Activated B cell treated with CpG ODN at 0.5 μM for 24 hours (primary cell): ENCODE results near the gene ICA1. TPM values are rescaled to one million over a fixed set of nuclear protein-coding genes. Genes with fewer than 3 reads are reported as not detected.

Experiments
- ATAC-seq: fragments of 200-7000 bp; cut with Tn5 transposase; one replicate; pipeline ENCODE4 v1.10.0; 2021; ENCODE audit warnings: low read depth, mild to moderate bottlenecking, moderate library complexity
- CTCF ChIA-PET: fragments of 350-600 bp; sonication (Branson Sonifier 250); formaldehyde crosslinking; loops from one replicate; lab custom pipeline; 2021; ENCODE audit warnings: antibody characterized with exemption; lab: Charles Lee
- POLR2A ChIA-PET: fragments of 350-600 bp; sonication (Branson Sonifier 250); formaldehyde crosslinking; loops from one replicate; lab custom pipeline; 2021; ENCODE audit warnings: antibody characterized with exemption; lab: Charles Lee
- DNase-seq: peaks from one replicate; pipeline ENCODE4 v3.0.0; 2022
- H3K27ac Mint-ChIP-seq: one replicate; pipeline ENCODE4 v1.8.0; 2020; ENCODE audit warnings: mixed read lengths
- H3K27me3 Mint-ChIP-seq: one replicate; pipeline ENCODE4 v1.8.0; 2021; ENCODE audit warnings: mixed read lengths
- H3K36me3 Mint-ChIP-seq: one replicate; pipeline ENCODE4 v1.8.0; 2021; ENCODE audit warnings: low read depth, mixed read lengths
- H3K4me1 Mint-ChIP-seq: one replicate; pipeline ENCODE4 v1.8.0; 2021; ENCODE audit warnings: mixed read lengths
- H3K4me3 Mint-ChIP-seq: one replicate; pipeline ENCODE4 v1.8.0; 2020; ENCODE audit warnings: mild to moderate bottlenecking, mixed read lengths
- H3K9me3 Mint-ChIP-seq: one replicate; pipeline ENCODE4 v1.8.0; 2020; ENCODE audit warnings: mixed read lengths
- intact Hi-C: fragments of 100-400 bp; cut with micrococcal nuclease; formaldehyde crosslinking; loops from one replicate; pipeline ENCODE4 v1.15.1; 2024
- total RNA-seq: library from RNA; stranded (reverse); gene quantifications from 2 replicates; pipeline ENCODE4 v1.2.3, GENCODE V29; 2022
- TF ChIP-seq, protein P1 (sequence below): fragments of 200-600 bp; IDR thresholded peaks from one replicate; pipeline ENCODE4 v1.8.0; 2022; ENCODE audit warnings: antibody characterized with exemption, mild to moderate bottlenecking

ICA1 gene
- total RNA-seq, 1 donor from 2014 or later, result not detected

DNA sequence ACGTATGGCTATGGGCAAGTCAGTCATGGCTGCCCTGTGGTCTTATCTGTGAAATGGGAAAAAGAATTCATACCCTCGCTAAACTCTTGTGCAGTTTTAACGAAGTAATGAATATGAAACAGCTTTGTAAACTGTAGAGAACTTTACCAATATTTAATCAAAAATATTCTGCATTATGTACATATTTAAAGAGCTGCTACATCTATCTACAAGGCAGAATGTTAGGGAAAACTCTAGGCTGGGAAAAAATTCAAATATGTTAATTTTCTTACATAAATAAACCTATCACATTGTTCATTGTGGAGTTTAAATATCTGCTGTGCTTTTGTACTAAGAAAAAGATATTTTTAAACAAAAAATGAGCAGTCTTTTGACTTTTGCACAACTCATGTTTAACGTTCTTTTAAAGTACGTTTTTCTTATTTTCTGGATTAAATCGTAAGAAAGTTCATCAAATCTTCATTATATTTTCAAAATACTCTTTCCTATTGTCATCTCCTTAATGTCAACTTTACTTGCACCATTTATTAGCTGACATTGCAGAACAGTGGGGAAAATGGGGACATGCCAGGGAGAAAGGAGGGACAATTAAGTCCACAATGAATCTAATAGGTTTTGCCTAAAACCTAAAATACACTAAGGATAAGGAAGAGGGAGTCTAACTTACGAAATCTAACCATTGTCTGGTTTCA, 57.5 kb downstream of the ICA1 start:
- intact Hi-C loops, result no loop called here
- CTCF ChIA-PET, result interaction anchor here (1.5 kb wide), 1 partner anchor 523 kb away, joined by 3 read pairs; no protein-coding TSS in a partner anchor
- Mint-ChIP-seq H3K36me3 (no peaks in the 10 kb centered on the region), H3K27ac (no peak overlapping the region), H3K9me3 (no peaks in the 10 kb centered on the region), H3K27me3 (peaks cover 2% of the 10 kb centered on the region), H3K4me3 (no peak overlapping the region), H3K4me1 (no peaks in the 10 kb centered on the region)
- TF ChIP-seq, protein P1, sequence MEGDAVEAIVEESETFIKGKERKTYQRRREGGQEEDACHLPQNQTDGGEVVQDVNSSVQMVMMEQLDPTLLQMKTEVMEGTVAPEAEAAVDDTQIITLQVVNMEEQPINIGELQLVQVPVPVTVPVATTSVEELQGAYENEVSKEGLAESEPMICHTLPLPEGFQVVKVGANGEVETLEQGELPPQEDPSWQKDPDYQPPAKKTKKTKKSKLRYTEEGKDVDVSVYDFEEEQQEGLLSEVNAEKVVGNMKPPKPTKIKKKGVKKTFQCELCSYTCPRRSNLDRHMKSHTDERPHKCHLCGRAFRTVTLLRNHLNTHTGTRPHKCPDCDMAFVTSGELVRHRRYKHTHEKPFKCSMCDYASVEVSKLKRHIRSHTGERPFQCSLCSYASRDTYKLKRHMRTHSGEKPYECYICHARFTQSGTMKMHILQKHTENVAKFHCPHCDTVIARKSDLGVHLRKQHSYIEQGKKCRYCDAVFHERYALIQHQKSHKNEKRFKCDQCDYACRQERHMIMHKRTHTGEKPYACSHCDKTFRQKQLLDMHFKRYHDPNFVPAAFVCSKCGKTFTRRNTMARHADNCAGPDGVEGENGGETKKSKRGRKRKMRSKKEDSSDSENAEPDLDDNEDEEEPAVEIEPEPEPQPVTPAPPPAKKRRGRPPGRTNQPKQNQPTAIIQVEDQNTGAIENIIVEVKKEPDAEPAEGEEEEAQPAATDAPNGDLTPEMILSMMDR, result no peak
- DNase-seq (no peak), ATAC-seq (no peak)
- POLR2A ChIA-PET, result no interaction called here

DNA sequence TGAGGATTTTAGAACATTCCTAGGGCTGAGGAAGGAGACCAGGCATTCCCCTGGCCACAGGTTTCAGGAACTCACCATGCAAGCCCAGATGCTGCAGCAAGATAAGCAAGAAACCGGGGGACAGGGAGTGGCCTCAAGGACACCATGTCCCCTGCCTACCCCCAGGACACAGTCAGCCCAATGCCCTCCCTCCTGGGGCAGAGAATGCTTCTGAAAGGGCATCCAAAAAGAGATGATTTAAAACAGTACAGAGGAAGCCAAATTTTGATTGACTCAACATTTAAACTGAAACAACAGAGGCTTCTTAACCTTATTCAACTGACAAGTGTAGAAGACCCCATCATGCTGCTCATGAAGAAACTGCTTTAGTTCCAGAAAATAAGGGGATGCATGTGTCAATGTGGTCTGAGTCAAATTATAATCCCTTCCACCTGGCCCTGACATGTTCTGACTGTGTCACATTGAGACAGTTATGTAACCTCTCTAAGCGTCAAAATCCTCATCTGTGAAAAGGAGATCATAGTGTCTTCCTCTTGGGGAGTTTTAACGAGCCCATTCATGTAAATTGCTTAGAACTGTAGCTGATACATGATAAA, 60.0 kb downstream of the ICA1 start:
- TF ChIP-seq, protein P1, result no peak
- Mint-ChIP-seq H3K9me3 (no peaks in the 10 kb centered on the region), H3K4me3 (no peak overlapping the region), H3K27ac (no peak overlapping the region), H3K27me3 (peaks cover 2% of the 10 kb centered on the region), H3K36me3 (no peaks in the 10 kb centered on the region), H3K4me1 (no peaks in the 10 kb centered on the region)
- DNase-seq (no peak), ATAC-seq (no peak)
- CTCF ChIA-PET, result interaction anchor here (1.3 kb wide), 1 partner anchor 521 kb away, joined by 4 read pairs; no protein-coding TSS in a partner anchor
- POLR2A ChIA-PET, result no interaction called here
- intact Hi-C loops, result no loop called here

DNA sequence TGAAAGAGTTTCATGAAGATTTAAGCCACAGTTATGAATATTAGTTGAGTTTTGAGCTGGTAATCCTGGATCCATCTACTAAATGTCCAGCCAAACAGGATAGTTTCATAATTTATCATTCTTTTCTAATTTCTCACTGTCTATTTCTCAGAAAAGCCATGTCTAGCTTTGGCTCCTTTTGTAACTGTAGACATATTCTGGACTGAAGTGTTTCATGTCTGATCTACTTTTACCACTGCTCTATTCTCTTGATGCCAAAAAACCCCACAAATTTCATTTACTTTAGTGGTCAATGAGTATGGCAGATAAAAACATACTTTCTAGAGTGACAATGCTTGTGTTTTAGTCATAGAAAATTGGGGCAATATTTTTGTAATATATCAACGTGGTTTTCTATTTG, 61.2 kb downstream of the ICA1 start:
- DNase-seq (no peak), ATAC-seq (no peak)
- TF ChIP-seq, protein P1, result no peak
- POLR2A ChIA-PET, result no interaction called here
- Mint-ChIP-seq H3K27me3 (no peaks in the 10 kb centered on the region), H3K4me1 (no peaks in the 10 kb centered on the region), H3K27ac (no peak overlapping the region), H3K36me3 (no peaks in the 10 kb centered on the region), H3K9me3 (no peaks in the 10 kb centered on the region), H3K4me3 (no peak overlapping the region)
- CTCF ChIA-PET, result interaction anchor here (1.0 kb wide), 1 partner anchor 10 kb away, joined by 3 read pairs; no protein-coding TSS in a partner anchor
- intact Hi-C loops, result no loop called here

DNA sequence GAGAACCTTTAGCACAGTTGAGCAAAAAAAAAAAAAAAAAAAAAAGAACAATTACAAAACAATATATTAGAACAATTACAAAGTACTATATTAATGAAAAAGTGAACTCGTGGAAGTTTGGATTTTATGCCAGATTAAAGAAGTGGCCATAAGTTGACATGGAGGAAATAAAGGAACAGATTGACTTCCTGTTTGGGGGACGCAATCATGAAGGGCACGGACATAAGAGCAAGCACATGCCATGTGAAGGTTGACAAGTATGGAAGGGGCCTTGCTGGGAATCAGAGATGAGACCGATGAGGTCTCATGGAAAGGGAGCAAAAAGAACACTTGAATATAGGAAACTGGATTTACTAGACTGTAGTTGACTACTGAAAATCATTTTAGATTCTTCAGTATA, 61.7 kb downstream of the ICA1 start:
- ATAC-seq (no peak), DNase-seq (no peak)
- H3K36me3 Mint-ChIP-seq, result no peaks in the 10 kb centered on the region
- no peaks in the 10 kb centered on the region for H3K27me3 Mint-ChIP-seq
- no peak overlapping the region for H3K27ac Mint-ChIP-seq
- POLR2A ChIA-PET, result no interaction called here
- CTCF ChIA-PET, result interaction anchor here (1.0 kb wide), 1 partner anchor 10 kb away, joined by 3 read pairs; no protein-coding TSS in a partner anchor
- no peaks in the 10 kb centered on the region for H3K4me1 Mint-ChIP-seq
- intact Hi-C loops, result no loop called here
- no peaks in the 10 kb centered on the region for H3K9me3 Mint-ChIP-seq
- H3K4me3 Mint-ChIP-seq, result no peak overlapping the region
- TF ChIP-seq, protein P1, result no peak

DNA sequence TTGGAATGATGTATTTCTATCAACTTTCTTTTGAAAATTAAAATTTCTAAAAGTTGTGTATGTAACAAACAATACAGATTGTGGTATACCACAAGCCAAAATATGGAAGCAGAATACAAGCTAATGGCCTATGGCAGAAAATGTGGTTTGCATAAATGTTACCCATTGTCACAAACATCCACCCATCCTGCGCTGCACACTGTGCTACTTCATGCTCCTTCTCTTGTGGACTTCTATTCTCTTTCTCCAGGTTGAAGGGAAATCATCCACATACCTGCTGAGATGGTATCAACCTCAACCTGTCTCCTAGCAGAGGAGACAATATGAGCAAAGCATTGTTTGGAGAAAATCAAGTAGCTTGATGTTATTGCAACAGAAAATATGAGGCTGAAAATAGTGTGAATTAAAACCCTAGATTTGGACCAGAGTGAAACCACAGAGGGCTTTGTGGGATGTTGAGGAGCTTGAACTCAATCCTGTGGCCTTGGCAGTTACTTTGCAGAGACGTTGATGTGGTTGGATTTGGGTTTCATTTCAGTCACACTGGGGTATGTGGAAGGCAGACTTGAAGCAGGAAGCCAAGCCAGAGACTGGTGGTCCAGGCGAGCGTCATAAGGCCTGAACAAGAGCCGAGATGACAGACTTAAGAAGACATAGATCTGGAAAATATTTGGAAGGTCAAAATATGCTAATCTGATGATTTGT, 63.8 kb downstream of the ICA1 start:
- H3K27me3 Mint-ChIP-seq, result no peaks in the 10 kb centered on the region
- intact Hi-C loops, result no loop called here
- H3K27ac Mint-ChIP-seq, result no peak overlapping the region
- POLR2A ChIA-PET, result no interaction called here
- H3K4me1 Mint-ChIP-seq, result no peaks in the 10 kb centered on the region
- H3K9me3 Mint-ChIP-seq, result no peaks in the 10 kb centered on the region
- no peaks in the 10 kb centered on the region for H3K36me3 Mint-ChIP-seq
- TF ChIP-seq, protein P1, result no peak
- CTCF ChIA-PET, result no interaction called here
- ATAC-seq (no peak), DNase-seq (no peak)
- H3K4me3 Mint-ChIP-seq, result no peak overlapping the region
